ENCODE measurements around the gene CKAP4.
"Not testable (repeated sequence)": the region's sequence is repeated elsewhere in the genome, so short reads cannot be mapped to it uniquely, and the experiment has no call there.

CKAP4 gene

DNA sequence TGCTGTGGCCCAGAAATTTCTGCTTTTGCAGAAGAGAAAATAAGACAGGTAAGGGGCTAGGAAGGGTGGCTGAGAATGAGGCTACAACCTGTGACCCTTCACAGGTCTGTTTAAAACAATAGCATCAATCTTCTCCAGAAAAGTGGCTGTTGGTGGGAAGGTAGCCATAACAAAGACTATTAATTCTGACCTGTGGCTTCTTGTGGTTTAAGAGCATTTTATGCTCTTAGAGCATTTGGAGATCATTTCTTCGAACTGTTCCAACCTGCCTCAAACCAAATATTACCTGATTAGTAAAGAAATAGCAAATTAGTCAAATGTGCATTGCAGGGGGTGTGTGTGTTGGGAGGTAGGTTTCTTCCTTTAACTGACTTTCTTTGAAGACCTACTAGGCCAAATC is 39.5 kb upstream of the CKAP4 start:
- no peak overlapping the region for H2AFZ ChIP-seq (ENCODE audit: low read length)
- no peak overlapping the region for H3K4me2 ChIP-seq (ENCODE audit: low read depth, low read length)
- no peaks in the 10 kb centered on the region for H3K9me2 ChIP-seq (replicated peaks; ENCODE audit: insufficient read depth, low read length)
- no peaks in the 10 kb centered on the region for H3K9me3 ChIP-seq (replicated peaks; ENCODE audit: insufficient read depth, low read length)
- H3K4me1 ChIP-seq (ENCODE audit: low read length): no peaks in the 10 kb centered on the region
- no peaks in the 10 kb centered on the region for H3F3A ChIP-seq (ENCODE audit: insufficient read depth, low read length)
- H3K27ac ChIP-seq (ENCODE audit: low read length): no peak overlapping the region
- no peak for DNase-seq
- H3K36me3 ChIP-seq (replicated peaks; ENCODE audit: insufficient read depth, low read length): no peaks in the 10 kb centered on the region
- H4K20me1 ChIP-seq (ENCODE audit: insufficient read depth, low read length): no peaks in the 10 kb centered on the region
- H3K4me3 ChIP-seq (ENCODE audit: low read length): no peak overlapping the region
- H3K79me2 ChIP-seq (ENCODE audit: low read length): no peaks in the 10 kb centered on the region
- H3K27me3 ChIP-seq (replicated peaks; ENCODE audit: insufficient read depth, low read length): no peaks in the 10 kb centered on the region
- no peak overlapping the region for H3K9ac ChIP-seq (ENCODE audit: low read length)
- TF ChIP-seq EZH2 (optimal IDR thresholded peaks at IDR 0.05; ENCODE audit: low read depth, low read length) (no peak), EZH2phosphoT487 (IDR thresholded peaks at IDR 0.05; ENCODE audit: low read length) (no peak)
- TF ChIP-seq, protein P1, sequence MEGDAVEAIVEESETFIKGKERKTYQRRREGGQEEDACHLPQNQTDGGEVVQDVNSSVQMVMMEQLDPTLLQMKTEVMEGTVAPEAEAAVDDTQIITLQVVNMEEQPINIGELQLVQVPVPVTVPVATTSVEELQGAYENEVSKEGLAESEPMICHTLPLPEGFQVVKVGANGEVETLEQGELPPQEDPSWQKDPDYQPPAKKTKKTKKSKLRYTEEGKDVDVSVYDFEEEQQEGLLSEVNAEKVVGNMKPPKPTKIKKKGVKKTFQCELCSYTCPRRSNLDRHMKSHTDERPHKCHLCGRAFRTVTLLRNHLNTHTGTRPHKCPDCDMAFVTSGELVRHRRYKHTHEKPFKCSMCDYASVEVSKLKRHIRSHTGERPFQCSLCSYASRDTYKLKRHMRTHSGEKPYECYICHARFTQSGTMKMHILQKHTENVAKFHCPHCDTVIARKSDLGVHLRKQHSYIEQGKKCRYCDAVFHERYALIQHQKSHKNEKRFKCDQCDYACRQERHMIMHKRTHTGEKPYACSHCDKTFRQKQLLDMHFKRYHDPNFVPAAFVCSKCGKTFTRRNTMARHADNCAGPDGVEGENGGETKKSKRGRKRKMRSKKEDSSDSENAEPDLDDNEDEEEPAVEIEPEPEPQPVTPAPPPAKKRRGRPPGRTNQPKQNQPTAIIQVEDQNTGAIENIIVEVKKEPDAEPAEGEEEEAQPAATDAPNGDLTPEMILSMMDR (IDR thresholded peaks at IDR 0.05; ENCODE audit: low read length): no peak

DNA sequence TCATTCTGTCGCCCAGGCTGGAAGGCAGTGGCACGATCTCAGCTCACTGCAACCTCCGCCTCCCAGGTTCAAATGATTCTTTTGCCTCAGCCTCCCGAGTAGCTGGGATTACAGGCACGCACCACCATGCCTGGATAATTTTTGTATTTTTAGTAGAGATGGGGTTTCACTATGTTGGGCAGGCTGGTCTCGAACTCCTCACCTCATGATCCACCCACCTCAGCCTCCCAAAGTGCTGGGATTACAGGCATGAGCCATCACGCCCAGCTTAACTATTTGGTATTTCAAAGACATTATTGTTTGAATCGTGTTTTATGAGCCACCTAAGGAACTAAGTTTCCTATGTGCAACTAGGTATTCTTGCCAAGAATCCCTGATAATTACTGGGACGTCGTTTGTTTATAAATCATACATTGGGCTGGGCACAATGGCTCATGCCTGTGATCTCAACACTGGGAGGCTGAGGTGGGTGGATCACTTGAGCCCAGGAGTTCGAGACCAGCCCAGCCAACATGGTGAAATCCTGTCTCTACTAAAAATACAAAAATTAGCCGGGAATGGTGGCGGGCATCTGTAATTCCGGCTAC is 38.8 kb upstream of the CKAP4 start:
- not testable (repeated sequence) for H3K9me3 ChIP-seq (replicated peaks; ENCODE audit: insufficient read depth, low read length); H3K36me3 ChIP-seq (replicated peaks; ENCODE audit: insufficient read depth, low read length); H3K27me3 ChIP-seq (replicated peaks; ENCODE audit: insufficient read depth, low read length); H3K9ac ChIP-seq (ENCODE audit: low read length); H3K4me3 ChIP-seq (ENCODE audit: low read length); H4K20me1 ChIP-seq (ENCODE audit: insufficient read depth, low read length); H3K4me2 ChIP-seq (ENCODE audit: low read depth, low read length); DNase-seq; H3K4me1 ChIP-seq (ENCODE audit: low read length); H3K27ac ChIP-seq (ENCODE audit: low read length); H3K79me2 ChIP-seq (ENCODE audit: low read length); H3K9me2 ChIP-seq (replicated peaks; ENCODE audit: insufficient read depth, low read length); H2AFZ ChIP-seq (ENCODE audit: low read length); H3F3A ChIP-seq (ENCODE audit: insufficient read depth, low read length)

GRCh38 chr12:106285982-106286381 is 38.2 kb upstream of the CKAP4 start:
- Histone ChIP-seq H3K79me2 (ENCODE audit: low read length) (no peaks in the 10 kb centered on the region), H3K27ac (ENCODE audit: low read length) (no peak overlapping the region), H3F3A (ENCODE audit: insufficient read depth, low read length) (no peaks in the 10 kb centered on the region), H3K4me1 (ENCODE audit: low read length) (no peaks in the 10 kb centered on the region), H4K20me1 (ENCODE audit: insufficient read depth, low read length) (no peaks in the 10 kb centered on the region), H3K9me2 (replicated peaks; ENCODE audit: insufficient read depth, low read length) (no peaks in the 10 kb centered on the region), H3K9me3 (replicated peaks; ENCODE audit: insufficient read depth, low read length) (no peaks in the 10 kb centered on the region), H3K4me3 (ENCODE audit: low read length) (no peak overlapping the region), H3K9ac (ENCODE audit: low read length) (no peak overlapping the region), H3K36me3 (replicated peaks; ENCODE audit: insufficient read depth, low read length) (no peaks in the 10 kb centered on the region), H3K27me3 (replicated peaks; ENCODE audit: insufficient read depth, low read length) (no peaks in the 10 kb centered on the region), H2AFZ (ENCODE audit: low read length) (no peak overlapping the region), H3K4me2 (ENCODE audit: low read depth, low read length) (no peak overlapping the region)
- TF ChIP-seq, protein P1 (IDR thresholded peaks at IDR 0.05; ENCODE audit: low read length): no peak
- TF ChIP-seq EZH2 (optimal IDR thresholded peaks at IDR 0.05; ENCODE audit: low read depth, low read length) (no peak), EZH2phosphoT487 (IDR thresholded peaks at IDR 0.05; ENCODE audit: low read length) (no peak)
- DNase-seq: no peak

GRCh38 chr12:106284358-106285105 is 36.7 kb upstream of the CKAP4 start:
- Histone ChIP-seq H3K4me2 (ENCODE audit: low read depth, low read length) (no peak overlapping the region), H3F3A (ENCODE audit: insufficient read depth, low read length) (no peaks in the 10 kb centered on the region), H3K27ac (ENCODE audit: low read length) (no peak overlapping the region), H3K27me3 (replicated peaks; ENCODE audit: insufficient read depth, low read length) (no peaks in the 10 kb centered on the region), H3K9ac (ENCODE audit: low read length) (no peak overlapping the region), H3K36me3 (replicated peaks; ENCODE audit: insufficient read depth, low read length) (no peaks in the 10 kb centered on the region), H2AFZ (ENCODE audit: low read length) (no peak overlapping the region), H3K9me3 (replicated peaks; ENCODE audit: insufficient read depth, low read length) (no peaks in the 10 kb centered on the region), H3K9me2 (replicated peaks; ENCODE audit: insufficient read depth, low read length) (no peaks in the 10 kb centered on the region), H3K79me2 (ENCODE audit: low read length) (no peaks in the 10 kb centered on the region), H3K4me3 (ENCODE audit: low read length) (no peak overlapping the region), H3K4me1 (ENCODE audit: low read length) (no peaks in the 10 kb centered on the region), H4K20me1 (ENCODE audit: insufficient read depth, low read length) (no peaks in the 10 kb centered on the region)
- TF ChIP-seq EZH2phosphoT487 (IDR thresholded peaks at IDR 0.05; ENCODE audit: low read length) (no peak), EZH2 (optimal IDR thresholded peaks at IDR 0.05; ENCODE audit: low read depth, low read length) (no peak)
- TF ChIP-seq, protein P1 (IDR thresholded peaks at IDR 0.05; ENCODE audit: low read length): no peak
- no peak for DNase-seq
